OCI-M2 (cell line): Measurements from ENCODE around the gene CTBP1.
"Not testable (repeated sequence)": the region's sequence is repeated elsewhere in the genome, so short reads cannot be mapped to it uniquely, and the experiment has no call there.

ENCODE experiments used
- DNase-seq: peaks from one replicate; lab custom pipeline; 2025; ENCODE audit not compliant: unreplicated experiment; lab: John Stamatoyannopoulos, UW

The CTBP1 gene

DNA sequence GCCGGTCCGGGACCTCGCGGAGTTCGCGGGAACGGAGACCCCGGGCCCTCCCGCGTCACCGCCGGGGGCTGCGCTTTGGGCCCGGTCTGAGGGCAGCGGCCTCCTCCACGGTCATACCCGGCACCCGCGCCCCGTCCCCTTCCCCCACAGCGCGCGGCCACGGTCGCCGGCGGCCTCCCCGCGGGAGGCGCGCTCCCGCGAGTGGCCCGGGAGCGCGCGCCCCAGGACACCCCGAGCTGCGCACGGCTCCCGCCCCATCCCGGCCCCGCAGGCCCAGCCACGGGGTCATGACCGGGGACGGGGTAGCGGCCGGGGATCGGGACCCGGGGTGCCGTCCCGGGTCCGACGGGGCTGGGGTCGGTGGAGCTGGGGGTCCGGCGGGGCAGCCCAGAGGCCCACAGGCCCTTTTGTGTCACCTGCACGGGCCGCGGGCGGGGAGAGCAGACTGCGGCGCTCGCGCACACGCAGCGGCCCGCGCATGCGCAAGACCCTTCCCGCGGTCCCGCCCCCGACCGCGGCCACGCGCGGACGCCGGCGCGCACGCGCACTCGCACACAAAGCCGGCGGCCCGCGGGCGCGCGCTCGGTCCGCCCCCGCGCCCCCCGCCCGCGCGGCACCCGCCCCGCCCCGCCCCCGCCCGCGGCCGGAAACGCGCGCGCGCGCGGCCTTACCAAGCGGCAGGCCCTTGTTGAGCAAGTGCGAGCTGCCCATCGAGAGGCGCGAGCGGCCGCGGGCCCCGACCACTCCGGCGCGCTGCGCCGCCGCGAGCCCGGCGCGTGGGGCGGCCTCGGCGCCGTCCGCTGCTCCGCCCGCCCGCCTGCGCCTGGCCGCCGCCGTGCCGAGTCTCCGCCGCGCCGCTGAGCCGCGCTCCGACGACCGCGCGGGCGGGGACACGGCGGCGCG lies at the start of gene CTBP1:
Gene CTBP1, minus strand, starts transcription at position 886 of the 903 bp plus-strand sequence. CDS start 7,799 bp downstream, outside the sequence.
- no peak for DNase-seq

DNA sequence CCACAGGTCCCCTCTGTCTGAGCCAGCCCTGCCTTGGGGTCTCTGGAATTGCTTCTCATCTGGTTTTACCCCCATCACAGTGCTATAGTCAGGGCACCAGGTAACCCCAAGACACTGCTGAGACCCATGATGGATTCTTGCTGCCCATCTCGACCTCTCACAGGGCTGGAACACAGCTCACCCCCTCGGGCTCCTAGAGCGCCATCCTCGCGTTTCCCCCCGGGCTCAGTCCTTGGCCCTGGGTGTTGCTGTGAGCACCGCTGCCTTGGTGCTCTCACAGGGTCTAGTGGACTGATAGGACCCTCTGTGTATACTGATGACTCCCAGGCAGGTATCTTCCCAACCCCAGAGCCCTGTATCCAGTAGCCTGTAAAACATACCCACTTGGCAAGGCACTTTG lies 49.5 kb upstream of the CTBP1 start:
- DNase-seq: no peak

DNA sequence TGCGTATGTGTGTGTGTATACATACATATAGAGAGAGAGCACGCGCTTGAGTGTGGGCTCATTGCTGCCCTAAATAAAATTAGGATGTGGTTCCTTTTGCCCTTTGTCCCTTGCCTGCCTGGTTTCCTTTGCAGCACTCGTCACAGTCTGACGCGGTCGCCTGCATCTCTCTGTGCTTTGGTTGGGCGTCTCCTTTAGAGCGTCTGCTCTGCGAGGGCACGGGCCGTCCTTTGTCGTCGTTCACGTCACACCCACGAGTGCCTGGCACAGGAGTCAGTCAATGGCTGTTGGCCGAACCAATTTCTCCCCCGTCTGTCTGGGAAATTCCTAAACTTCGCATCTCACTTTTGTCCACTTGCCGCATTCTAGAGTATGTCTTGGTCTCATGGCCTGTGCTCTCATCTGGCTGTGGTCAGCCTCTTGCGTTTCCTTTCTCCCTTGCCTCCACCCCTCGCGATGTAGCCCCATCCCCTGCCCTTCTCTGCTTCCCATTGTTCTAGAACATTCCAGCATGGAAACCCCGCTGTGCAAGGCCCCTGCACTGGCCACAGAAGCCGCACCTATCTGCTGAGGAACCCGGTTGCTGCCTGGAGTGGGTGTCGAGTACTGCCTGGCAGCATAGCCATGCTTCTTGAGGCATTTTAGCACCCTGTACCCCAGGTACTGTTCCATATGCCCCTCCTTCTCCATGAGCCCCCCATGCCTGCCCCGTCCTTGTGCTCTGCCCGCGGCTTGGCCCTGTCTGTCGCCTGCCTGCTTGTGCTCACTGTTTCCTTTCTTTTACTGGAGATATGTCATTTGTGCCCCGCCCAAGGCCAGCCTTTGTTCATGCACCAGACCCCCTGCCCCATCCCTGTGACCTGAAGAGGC lies 48.8 kb upstream of the CTBP1 start:
- DNase-seq: no peak

DNA sequence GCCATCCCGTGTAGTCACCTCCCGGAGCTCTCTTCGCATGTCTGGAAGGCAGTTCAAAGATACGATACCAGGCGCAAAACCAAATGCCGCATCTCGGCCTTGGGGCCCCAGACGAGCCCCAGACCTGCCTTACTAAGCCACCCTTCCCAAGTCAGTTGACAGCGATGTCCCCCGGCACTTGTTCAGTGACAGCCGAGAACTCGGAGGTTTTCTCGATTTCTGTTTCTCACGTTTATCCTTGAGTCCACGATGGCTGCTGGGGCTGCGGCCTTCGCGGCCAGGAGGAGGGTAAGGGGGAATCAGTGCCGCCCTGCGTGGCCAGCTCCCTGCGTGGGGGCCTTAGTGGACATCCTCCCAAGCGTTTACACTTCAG lies 48.1 kb upstream of the CTBP1 start:
- no peak for DNase-seq

DNA sequence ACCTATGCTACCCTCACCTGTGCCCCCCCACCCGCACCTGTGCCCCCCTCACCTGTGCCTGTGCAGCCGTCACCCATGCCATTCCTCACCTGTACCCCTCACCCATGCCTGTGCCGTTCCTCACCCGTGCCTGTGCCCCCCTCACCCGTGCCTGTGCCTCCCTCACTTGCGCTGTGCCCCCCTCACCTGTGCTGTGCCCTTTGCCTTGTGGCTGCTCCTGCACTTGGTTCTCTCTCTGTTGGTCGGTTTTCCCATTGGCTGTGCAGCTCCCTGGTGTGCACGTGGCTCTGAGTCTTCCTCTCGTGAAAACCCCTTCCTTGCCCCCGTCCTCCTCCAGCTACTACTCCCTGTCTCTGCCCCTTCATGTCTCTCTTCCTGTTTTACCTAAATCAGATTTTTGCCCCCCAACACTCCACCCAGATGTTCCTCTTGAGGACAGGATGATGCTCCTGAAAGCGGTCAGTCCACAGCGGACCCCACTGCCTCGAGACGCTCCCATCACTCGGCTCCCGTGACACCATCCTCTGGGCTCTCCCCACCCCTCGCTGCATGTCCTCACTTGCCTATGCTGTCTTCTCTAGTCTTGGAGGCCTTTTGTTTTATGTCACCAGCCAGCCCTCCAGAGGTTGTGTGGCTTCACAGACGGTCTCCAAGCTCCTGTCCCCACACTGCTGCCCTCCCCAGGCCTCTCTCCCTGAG lies 47.5 kb upstream of the CTBP1 start:
- no peak for DNase-seq

DNA sequence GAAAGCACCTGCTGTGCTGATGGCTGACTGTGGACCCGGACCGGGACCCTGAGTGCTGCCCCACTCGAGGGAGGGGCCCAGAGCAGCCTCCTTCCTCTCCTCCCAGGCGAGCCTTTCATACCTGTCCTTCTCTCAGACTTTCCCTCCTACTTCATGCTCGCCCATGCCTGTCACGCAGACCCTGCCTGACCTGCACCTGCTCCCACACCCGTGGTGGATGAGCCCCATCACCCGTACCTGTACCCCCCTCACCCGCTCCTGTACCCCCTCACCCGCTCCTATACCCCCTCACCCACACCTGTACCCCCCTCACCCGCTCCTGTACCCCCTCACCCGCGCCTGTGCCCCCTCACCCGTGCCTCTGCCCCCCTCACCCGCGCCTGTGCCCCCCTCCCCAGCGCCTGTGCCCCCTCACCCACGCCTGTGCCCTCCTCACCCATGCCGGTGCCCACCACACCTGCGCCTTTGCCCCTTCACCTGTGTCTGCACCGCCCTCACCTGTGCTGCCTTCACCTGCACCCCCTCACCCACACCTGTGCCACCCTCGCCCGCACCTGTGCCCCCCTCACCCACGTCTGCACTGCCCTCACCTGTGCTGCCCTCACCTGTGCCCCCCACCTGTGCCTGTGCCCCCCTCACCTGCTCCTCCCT lies 46.6 kb upstream of the CTBP1 start:
- DNase-seq: no peak

DNA sequence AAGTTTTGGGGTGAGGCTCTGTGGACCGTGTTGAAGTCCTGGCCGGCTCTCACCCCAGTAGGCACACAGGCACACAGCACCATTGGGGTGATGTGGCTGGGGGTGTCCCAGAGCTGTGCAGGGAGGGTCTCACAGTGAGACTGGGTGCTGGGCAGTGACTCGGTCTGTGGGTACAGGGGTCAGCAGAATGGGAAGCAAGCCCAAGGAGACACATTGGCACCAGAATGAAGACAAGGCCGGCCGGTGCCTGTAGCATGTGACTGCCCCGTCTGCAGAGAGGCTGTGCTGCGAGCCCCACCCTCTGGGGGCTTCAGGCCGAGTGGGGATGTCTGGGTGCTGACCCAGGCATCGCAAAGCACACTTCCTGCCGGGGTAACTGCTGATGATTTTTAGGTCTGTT lies 46.0 kb upstream of the CTBP1 start:
- DNase-seq: no peak

DNA sequence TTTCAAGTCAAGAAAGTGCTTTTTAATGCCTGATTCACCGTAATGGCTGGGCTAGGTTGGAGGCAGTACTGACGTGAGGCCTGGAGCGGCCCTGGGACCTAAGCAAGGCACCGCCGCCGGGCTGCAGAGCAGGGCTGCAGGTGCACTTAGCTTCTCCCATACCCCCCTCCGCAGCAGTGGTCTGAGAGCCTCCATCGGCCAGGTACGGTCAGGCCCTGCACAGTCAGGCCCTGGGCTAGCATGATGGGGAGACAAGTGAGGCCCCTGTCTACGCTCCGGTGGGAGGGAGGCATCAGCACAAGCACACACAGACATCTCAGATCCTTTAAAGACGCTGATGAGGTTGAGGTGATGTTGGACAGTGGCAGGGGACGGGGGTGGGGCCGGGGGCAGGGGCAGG lies 45.5 kb upstream of the CTBP1 start:
- DNase-seq: no peak

DNA sequence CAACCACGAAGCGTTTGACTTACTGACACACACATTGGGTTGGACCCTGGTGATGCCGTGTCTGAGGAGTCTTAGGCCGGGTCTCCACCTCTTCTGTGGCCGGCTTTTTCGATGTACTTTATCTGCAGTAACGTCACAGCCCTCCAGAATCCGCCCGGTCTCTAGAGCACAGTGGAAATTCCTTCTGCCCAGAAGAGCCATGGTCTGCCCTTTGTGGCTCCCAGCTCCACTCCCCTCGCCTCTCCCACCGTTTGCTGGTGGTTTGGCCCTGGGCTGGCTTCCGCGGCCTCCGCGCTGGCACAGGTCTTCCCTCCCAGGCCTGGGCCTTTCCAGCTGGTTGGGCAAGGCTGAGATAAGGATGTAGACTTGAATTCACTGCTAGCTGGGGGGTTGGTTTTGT lies 45.1 kb upstream of the CTBP1 start:
- no peak for DNase-seq

DNA sequence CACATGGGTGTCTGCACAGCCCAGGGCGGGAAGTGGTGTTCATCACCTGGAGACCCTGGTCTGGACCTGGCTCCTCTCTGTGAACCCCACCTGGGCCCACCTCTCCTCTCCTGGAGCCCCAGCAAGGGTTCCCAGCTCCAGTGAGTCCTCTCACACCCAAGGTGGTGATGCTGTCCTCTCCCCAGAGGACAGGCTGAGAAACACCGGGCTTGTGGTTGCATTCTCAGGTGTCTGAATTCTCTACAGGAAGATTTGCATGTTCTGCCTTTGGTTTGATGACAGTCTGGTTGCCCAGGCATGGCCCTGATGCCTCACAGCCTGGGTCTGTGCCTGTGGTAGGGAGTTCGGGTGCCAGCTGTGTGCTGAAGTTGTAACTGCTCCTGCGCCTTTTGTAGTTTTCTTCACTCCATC lies 44.6 kb upstream of the CTBP1 start:
- DNase-seq: no peak

DNA sequence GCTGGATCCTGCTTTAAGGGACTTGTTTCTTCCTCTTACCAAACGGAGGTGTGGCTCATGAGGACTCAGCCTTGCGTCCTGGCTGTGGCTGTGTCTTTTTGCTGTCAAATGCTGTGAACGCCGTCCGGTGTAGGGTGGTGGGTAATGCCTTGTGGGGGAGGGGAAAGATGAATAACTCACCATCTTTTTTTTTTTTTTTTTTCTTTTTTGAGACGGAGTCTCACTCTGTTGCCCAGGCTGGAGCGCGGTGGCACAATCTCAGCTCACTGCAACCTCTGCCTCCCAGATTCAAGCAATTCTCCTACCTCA lies 43.7 kb upstream of the CTBP1 start:
- DNase-seq: not testable (repeated sequence)

DNA sequence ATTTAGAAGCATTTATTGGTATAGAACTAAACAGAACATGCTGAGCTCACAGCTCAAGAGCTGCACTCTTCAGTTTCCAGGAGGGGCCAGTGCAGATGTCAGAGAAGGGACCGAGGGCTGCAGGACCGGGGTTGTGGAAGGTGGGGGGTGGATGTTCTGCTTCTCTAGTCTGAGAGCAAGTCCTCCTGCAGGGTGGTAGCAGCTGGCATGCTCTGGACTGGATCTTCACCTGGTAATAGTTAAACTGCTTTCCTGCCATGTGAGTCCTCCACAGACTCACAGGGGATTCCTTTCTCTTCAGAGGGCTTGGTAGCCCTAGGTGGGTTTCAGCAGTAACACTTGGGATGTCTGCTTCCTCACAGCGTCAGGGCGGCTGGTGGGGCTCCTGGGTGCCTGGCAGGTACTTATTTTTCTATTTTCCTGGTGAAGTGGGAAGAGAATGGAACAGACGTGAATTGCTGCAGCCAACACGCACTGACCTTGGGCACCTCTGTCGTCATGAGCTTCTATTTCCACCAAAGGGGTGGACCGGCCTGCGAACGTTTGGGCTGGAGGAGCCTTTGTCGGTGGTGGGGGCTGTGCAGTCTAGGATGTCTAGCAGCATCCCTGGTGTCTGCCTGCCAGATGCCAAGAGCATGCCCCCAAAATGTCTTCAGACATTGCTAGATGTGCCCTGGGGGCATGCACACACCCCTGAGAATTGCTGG lies 43.2 kb upstream of the CTBP1 start:
- DNase-seq: no peak

DNA sequence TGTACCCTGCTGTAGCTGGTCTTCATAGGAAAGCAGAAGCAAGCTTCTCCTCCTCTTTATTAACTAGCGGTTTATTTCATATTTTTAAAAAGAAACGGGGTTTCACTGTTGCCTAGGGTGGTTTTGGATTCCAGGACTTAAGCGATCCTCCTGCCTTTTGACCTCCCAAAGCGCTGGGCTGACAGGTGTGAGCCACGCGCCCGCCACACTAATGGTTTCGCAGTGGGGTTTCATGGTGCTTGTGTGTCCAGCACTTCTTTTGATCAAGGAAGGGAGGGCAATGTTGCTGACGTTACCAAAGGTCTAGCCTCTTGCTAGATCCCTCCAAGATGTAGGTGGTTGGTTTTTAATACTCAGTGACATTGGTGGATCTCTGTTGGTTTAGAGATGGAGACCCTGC lies 42.2 kb upstream of the CTBP1 start:
- DNase-seq: no peak

DNA sequence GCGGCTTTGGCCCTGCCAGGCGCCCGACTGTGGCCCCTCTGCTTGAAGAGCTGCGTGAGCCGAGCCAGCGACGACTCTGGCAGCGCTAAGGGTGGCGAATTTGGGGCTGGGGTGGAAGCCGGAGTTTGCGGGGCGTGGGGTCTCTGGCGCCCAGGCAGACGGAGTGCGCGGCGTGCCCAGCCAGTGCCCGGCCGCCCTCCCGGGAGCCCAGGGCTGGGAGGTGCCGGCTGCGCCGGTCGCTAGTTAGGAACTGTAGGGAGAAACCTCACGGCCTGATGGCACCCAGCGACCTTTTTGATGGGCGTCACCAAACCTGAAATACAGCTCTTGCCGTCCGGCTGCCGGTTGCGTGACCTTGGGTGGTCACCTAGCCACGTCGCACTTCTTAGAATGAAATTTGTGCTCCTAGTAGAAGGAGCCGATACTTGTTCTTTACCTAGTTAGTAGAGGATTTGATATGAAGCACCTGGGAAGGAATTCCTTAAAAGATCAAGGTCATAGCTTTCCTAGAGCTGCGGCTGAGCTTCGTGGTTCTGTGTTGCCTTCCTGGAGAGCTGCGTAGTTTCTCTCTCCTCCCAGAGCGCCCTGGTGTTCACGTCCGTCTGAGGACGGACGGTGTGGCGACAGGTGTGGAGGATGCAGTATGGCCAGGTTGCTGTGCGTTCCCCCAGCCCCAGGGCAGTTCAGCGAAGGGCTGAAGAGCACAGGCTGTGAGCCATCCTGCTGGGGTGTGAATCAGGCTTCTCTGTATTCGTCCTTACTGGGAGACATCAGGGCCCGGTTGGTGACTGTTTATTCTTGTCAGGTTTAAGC lies 41.4 kb upstream of the CTBP1 start:
- no peak for DNase-seq

DNA sequence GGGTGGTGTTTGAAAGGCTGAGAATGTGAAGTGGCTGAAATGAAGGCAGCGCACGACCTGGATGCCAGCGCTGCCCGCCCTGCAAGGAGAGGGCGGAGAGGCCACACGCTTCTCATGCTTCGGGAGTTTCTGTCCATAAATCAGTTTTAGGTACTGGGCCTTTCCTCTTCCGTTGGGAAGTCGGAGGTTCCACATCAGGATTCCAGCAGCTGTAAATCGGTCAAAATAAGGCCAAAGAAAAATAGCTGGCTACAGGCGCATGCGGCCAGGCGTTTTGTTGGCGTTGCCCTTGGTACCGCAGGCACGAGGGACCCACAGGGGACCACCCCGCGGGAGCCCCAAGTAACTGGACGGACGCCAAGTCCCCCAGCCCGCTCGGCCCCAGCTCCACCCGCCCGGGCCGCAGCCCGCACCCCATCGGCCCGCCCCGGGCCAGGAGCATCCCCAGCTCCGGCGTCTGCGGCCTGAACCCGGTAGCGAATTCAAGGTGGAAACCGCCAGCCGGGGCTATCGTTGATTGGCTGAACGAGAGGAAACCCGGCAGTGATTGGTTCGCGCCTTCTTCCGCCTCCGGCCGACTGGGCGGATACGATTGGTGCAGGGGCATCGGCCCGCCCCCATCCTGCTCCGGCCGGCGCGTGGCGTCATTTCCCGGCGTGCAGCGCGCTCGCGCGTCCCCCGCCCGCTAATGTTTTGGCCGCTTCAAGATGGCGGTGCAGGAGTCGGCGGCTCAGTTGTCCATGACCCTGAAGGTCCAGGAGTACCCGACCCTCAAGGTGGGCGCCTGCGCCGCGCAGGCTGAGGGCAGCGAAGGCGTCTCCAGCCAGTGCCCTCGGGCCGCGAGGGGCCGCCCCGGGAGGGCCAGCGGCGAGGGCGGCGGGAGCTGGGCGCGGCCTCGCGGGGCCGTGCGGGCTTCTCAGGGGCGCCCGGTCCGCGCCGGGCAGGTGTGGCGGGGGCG lies 40.6 kb upstream of the CTBP1 start, which contains the start of gene MAEA:
Gene MAEA, plus strand, starts transcription at position 685 of the 958 bp plus-strand sequence. Its CDS starts 23 bp downstream, at position 708.
- DNase-seq: peak; percentile 73

DNA sequence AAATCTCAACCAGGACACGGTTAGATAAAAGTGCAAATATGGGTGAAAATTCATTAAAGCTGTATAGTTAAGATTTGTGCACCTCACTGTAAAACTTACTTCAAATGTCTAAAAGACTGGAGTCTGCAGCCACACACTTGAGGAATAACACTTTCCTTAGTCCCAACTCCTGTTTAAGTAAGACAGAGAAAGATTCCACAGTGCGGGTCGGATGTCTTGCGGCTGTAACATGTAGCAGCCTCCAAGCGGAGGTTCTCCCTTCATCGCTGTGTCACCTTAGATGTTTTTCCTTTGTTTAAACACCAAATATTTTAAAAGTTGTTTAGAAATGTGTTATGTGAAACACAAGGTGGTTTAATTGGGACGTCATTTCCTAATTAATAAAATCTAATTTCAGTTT lies 39.9 kb upstream of the CTBP1 start:
- no peak for DNase-seq

DNA sequence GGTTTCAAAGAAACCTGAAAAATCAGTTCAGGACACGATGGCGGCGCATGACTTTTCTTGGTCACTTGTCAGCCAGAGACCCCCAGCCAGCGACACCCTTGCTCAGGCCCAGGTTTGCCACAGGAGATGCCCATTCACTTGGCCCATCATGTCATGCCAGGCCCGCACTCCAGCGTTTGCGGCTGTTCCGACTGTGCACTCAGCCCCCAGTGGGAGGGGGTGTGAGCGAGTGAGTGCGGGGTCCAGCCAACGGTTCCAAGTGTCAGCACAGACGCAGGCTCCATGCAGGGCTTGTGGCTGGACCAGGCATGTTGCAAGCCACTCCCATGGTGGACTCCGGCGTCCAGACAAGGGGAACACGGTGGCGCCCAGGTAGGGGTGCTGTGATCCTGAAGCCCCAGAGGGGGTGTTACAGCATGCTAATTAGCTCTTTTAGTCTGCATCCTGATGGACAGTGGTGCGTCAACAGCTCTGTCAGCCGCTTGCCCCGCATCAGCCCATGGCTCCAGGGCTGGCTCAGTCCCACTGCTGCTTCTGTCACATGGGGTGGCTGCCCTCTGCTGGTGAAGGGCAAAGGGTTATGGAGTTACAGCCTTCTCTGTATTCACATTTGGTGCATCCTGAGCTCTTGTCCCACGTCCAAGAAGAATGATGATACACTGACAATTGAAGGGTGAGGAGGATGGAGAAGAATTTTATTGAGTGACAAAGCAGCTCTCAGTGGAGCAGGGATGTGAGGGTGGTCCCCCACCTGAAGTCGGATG lies 37.0 kb upstream of the CTBP1 start:
- DNase-seq: no peak
